ENCODE data around the gene GRM1.

The GRM1 gene

GRCh38 chr6:146389740-146390139 is 360.9 kb downstream of the GRM1 start:
- no peak for DNase-seq

DNA sequence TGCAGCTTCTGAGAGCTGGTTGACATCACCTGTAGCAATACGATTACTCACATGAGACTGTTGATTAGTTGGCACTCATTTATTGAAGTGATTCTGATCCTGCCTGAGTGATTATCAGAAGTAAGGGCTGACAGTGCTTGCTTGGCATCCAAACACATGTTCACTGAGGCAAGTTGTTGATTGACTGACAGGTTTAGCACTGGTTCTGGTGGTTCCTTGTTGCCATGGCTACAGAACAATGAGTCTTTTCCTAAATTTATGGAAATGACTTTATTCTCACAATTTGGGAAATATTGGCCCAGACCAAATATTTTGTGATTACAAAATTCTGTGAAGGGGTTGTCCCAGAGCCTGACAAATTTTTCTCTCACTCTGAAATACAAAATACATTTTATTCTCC is 368.8 kb downstream of the GRM1 start:
- no peak for DNase-seq

DNA sequence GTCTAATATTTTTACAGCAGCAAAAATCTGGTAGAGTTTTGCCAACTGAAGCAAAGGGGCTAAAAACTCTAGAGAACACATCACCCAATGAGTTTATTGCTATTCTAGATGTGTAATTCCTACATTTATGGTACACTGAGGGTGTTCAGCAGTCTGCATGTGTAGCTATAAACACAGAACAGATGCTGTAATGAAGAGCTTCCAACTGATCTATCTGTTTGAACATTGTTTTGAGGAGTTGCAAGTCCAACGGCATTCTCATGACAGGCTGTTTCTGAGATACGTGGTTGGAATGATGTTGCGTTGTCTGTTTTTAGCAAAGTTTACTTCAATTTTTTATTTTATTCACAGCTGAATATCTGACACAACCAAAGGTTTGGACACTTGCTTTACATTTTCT is 373.6 kb downstream of the GRM1 start:
- DNase-seq: no peak

DNA sequence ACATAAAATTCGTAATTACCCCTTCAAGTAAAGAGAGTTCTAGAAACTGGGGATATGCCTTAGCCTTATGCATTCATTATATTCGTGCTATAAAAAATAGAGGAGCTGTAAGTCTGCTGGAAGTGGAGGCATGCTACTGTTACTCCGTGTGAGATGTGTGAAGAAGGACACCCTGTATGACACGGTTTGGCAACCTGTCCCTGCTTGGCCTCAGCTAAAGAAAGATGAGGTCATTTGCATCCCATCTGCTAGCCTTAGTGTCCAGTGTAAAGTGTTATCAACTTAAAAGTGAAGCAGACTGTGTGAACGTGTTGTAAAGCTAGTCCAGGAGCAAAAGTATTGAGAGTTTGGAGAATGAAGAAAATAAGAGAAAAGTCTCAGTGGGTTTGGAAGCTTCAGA is 379.7 kb downstream of the GRM1 start:
- no peak for DNase-seq

DNA sequence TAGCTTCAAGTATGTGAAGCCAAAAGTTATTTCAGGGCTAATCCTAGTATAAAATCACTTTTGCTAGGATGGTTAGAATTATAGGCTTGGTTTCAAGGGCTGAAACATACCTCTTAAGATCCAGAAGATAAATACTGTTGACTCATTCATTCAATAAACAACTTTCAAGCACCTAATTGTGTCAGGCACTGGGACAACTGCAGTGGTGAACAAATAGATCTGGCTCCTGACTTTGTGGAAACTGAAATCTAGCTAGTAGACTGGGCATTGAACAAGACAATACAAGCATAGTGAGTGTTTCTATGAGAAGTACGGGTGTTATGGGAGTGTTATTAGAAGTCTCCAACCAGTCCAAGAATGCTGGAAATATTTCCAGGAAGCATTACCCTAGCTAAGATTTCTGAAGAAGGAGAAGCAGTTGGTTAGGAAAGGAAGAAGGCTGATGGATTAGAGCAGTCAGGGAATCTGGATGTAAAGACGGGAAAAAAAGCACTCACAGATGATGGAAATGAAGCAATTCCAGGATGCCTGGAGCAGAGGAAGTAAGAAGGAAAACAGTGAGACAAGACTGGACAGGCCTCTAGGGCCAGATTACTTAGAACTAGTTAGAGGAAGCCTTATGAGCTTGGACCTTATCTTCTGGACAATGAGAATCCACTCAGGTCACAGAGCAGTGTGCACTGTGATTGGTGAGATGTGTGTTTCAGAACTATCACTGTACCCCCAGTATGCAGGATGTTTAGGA is 382.2 kb downstream of the GRM1 start:
- no peak for DNase-seq

- no peak for DNase-seq
These were observed 390.7 kb downstream of the GRM1 start for GRCh38 chr6:146419576-146419975.

DNA sequence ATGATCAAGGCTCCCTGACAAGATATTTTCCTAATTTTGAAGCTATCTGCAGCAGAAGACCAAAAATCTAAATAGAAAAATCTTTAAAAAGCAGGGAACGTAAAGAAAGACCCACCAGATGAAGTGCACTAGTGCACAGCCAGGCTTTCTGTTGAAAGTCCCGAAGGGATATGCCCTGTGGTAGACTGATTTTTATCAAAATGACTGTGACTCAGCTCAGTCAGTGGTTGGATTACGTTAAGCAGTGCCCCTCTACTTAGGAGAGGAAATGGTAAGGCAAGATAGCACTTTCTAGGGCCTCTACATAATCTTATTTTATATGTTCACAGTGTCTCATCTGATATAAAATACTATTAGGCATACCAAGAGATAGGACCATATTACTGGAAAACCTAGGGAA is 391.4 kb downstream of the GRM1 start:
- DNase-seq: no peak

DNA sequence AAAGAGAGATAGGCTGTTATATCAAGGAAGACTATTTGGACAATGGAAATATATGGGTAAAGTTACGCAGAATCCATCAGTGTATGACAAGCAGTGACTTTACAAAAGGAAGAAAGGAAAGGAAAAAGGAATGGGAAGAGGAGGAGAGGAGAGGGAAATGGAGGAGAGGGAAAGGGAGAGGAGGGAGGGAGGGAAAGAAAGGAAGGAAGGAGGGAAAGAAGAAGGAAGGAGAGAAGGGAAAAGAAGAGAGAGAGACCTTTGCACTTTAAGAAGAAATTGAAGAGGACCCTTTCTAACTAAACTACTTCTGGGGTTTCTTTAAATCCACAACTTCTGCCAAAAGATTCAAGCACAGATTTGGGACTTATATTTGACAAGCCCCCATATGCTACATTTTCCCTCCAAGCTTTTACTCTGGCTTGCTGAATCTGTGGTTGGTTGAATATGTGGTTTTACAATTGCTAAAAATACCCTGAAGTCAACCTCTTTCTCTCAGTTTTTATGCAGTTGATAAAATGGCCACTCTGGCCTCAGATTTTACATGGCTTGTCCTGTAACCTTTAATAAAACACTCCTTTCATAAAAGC is 394.0 kb downstream of the GRM1 start:
- no peak for DNase-seq

DNA sequence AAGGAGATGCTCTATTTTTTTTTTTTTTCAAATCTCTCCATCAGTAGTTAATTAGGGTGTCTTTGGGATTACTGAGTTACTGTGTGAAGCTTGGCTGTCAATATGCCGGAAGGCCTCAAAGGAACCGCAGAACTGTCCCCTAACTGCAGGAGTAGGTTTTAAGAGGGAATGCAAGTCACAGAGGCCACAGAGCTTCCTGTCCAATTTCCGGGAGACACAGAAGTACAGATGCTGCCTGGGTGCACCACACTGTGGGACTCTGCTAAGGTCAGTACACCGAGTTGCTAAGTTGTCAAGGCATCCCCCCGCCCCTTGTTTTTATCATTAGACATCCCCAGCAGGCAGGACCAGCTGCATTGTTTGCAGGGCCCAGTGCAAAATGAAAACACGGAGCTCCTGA is 394.6 kb downstream of the GRM1 start:
- DNase-seq: no peak

GRCh38 chr6:146426516-146426915 is 397.7 kb downstream of the GRM1 start:
- DNase-seq: no peak

DNA sequence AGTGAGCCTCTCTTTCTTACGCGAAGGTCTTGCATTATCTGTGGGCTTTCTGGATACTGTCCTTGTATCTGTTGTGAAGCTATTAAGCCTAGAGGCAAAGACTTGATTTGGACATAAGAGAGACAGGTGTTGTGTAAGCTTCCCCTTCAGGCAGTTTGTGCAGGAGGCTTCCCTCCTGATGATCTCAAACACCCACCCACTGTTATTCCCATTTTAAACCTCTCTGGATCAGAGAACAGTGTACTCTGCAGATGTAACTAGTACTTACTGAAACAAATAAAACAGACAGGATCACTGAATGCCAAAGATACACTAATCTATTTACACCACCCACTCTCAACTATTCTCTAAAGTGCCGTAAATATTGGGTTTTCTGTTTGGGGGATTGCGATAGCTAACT is 401.0 kb downstream of the GRM1 start:
- DNase-seq: no peak

DNA sequence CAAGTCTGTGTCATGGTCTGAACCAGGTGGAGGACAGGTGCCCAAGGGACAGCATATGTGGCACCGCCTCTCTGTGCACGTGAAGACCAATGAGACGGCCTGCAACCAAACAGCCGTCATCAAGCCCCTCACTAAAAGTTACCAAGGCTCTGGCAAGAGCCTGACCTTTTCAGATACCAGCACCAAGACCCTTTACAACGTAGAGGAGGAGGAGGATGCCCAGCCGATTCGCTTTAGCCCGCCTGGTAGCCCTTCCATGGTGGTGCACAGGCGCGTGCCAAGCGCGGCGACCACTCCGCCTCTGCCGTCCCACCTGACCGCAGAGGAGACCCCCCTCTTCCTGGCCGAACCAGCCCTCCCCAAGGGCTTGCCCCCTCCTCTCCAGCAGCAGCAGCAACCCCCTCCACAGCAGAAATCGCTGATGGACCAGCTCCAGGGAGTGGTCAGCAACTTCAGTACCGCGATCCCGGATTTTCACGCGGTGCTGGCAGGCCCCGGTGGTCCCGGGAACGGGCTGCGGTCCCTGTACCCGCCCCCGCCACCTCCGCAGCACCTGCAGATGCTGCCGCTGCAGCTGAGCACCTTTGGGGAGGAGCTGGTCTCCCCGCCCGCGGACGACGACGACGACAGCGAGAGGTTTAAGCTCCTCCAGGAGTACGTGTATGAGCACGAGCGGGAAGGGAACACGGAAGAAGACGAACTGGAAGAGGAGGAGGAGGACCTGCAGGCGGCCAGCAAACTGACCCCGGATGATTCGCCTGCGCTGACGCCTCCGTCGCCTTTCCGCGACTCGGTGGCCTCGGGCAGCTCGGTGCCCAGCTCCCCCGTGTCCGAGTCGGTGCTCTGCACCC is 405.2 kb downstream of the GRM1 start:
- DNase-seq: peak; percentile 19

DNA sequence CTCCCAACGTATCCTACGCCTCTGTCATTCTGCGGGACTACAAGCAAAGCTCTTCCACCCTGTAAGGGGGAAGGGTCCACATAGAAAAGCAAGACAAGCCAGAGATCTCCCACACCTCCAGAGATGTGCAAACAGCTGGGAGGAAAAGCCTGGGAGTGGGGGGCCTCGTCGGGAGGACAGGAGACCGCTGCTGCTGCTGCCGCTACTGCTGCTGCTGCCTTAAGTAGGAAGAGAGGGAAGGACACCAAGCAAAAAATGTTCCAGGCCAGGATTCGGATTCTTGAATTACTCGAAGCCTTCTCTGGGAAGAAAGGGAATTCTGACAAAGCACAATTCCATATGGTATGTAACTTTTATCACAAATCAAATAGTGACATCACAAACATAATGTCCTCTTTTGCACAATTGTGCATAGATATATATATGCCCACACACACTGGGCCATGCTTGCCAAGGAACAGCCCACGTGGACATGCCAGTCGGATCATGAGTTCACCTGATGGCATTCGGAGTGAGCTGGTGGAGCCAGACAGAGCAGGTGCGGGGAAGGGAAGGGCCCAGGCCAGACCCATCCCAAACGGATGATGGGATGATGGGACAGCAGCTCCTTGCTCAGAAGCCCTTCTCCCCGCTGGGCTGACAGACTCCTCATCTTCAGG is 406.0 kb downstream of the GRM1 start:
- no peak for DNase-seq

DNA sequence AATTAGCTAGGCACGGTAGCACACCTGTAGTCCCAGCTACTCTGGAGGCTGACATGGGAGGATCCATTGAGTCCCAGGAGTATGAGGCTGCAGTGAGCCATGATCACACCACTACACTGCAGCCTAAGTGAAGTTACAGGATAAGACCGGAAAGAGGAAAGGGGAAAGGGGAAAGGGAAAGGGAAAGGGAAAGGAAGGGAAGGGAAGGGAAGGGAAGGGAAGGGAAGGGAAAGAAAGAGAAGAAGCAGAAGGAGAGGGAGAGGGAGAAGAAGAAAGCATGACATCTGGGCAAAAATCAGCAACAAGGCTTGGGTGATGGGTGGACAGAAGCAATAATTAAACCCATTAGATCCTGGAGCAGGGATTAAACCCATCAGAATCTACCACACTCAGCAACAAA is 413.0 kb downstream of the GRM1 start:
- no peak for DNase-seq

- no peak for DNase-seq
These were observed 415.3 kb downstream of the GRM1 start for GRCh38 chr6:146444189-146444588.

GRCh38 chr6:146445233-146445632 is 416.4 kb downstream of the GRM1 start:
- DNase-seq: no peak

GRCh38 chr6:146456886-146457285 is 428.0 kb downstream of the GRM1 start:
- DNase-seq: no peak

DNA sequence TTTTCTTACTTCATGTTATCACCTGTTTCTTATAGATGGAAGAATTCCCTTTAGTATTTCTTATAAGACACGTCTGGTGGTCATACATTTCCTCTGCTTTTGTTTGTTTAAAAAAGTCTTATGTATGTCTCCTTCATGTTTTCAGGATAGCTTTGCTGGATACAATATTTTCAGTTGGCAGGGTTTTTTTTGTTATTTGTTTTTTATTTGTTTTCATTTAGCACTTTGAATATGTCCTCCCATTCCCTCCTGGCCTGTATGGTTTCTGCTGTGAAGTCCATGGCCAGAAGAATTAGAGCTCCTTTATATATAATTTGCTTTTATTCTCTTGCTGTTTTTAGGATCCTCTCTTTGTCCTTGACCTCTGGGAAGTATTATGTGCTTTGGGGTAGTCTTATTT is 432.1 kb downstream of the GRM1 start:
- no peak for DNase-seq

GRCh38 chr6:146470091-146470770 is 441.4 kb downstream of the GRM1 start:
- no peak for DNase-seq

GRCh38 chr6:146472918-146473317 is 444.1 kb downstream of the GRM1 start:
- no peak for DNase-seq

DNA sequence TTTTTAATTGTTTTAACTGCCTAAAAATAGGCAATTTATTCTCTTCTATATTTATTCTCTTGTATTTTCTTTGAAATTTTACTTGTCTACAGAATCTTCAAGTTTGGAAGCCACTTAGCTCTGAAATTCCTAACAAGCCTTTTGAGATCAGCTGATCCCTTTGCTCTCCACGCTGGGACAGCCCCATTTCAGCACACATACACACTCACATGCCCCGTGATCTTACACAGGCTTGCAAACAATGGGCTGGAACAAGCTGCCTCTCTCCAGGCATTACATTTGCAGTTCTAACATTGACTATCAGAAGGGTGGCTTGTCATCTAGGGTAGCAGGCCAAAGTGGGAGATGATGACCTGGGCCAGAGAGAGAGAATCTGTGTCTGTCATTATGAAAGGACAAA is 452.7 kb downstream of the GRM1 start:
- DNase-seq: no peak

DNA sequence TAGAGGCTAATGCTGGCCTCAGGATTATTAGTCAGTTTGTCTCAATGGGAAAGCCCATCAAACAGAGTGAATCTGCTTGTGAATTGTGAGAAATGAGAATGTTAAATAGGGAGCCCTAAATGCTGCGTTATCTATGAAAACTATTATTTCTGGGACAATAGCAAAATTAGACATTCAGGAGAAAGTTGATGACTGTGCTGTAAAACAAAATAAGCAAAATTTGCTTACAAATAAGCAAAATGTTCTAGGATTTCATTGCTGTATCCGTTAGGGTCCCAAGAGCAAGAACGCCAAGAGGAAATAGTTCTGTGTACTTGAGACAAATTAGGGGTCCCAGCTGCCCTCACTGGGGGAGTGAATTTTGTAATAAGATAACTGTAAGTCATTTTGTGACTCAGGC is 455.5 kb downstream of the GRM1 start:
- no peak for DNase-seq
